BLaER1 (cell line): Measurements from ENCODE around the gene SGPL1.

ENCODE experiments used
- H3K27ac ChIP-seq: shearing (Covaris generic); formaldehyde crosslinking; 2 replicates; pipeline ENCODE4 v1.8.1; 2022
- H3K27me3 ChIP-seq: shearing (Covaris generic); formaldehyde crosslinking; 2 replicates; pipeline ENCODE4 v1.8.1; 2022
- H3K36me3 ChIP-seq: shearing (Covaris generic); formaldehyde crosslinking; 2 replicates; pipeline ENCODE4 v1.8.1; 2022
- H3K4me1 ChIP-seq: shearing (Covaris generic); formaldehyde crosslinking; 2 replicates; pipeline ENCODE4 v1.8.1; 2022
- H3K4me2 ChIP-seq: shearing (Covaris generic); formaldehyde crosslinking; 2 replicates; pipeline ENCODE4 v1.8.1; 2022
- H3K4me3 ChIP-seq: shearing (Covaris generic); formaldehyde crosslinking; 2 replicates; pipeline ENCODE4 v1.8.1; 2022
- H3K9ac ChIP-seq: shearing (Covaris generic); formaldehyde crosslinking; 2 replicates; pipeline ENCODE4 v1.8.1; 2022
- H3K9me3 ChIP-seq: shearing (Covaris generic); formaldehyde crosslinking; 2 replicates; pipeline ENCODE4 v1.8.1; 2022
- H4K20me1 ChIP-seq: shearing (Covaris generic); formaldehyde crosslinking; 2 replicates; pipeline ENCODE4 v1.8.1; 2022
- Cebpa-rat ChIP-seq: shearing (Covaris generic); IDR thresholded peaks from 2 replicates; pipeline ENCODE4 v1.8.1; 2022

The SGPL1 gene

GRCh38 chr10:70889291-70889690, 73.5 kb downstream of the SGPL1 start:
- peaks cover 37% of the 10 kb centered on the region for H3K4me1 ChIP-seq
- H3K9ac ChIP-seq, result no peak overlapping the region
- no peak for TF ChIP-seq Cebpa-rat
- peaks cover 15% of the 10 kb centered on the region for H3K36me3 ChIP-seq
- H4K20me1 ChIP-seq, result no peaks in the 10 kb centered on the region
- no peak overlapping the region for H3K27ac ChIP-seq
- no peaks in the 10 kb centered on the region for H3K27me3 ChIP-seq
- H3K4me2 ChIP-seq, result peak overlapping the region; percentile 89
- H3K4me3 ChIP-seq, result no peak overlapping the region
- H3K9me3 ChIP-seq, result no peaks in the 10 kb centered on the region

DNA sequence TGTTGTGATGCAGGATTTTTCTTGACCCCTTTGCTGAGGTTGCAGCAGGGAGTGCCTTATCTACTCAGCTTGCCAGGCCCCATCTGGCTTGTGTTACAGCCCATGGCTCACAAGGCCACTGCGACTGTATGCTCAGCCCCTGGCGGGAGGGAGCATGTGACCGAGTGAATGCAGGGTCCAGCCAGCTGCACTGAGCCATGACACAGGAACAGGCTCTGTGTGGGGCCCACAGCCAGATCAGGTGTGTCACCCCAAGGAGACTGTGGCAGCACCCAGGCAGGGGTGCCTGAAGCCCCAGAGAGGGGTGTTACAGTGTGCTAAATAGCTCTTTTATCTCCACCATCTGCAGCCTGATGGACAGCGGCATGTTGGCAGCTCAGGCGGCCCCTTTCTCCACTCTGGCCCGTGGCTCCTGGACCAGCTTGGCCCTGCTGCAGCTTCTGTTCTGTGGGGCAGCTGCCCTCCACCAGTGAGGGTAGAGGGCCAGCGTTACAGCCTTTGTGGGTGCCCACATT, 75.2 kb downstream of the SGPL1 start:
- no peaks in the 10 kb centered on the region for H4K20me1 ChIP-seq
- no peaks in the 10 kb centered on the region for H3K36me3 ChIP-seq
- no peak overlapping the region for H3K27ac ChIP-seq
- H3K4me2 ChIP-seq, result no peak overlapping the region
- H3K4me1 ChIP-seq, result peaks cover 25% of the 10 kb centered on the region
- H3K27me3 ChIP-seq, result no peaks in the 10 kb centered on the region
- H3K9ac ChIP-seq, result no peak overlapping the region
- no peak for TF ChIP-seq Cebpa-rat
- no peak overlapping the region for H3K4me3 ChIP-seq
- H3K9me3 ChIP-seq, result no peaks in the 10 kb centered on the region

- TF ChIP-seq Cebpa-rat, result no peak
- peaks cover 19% of the 10 kb centered on the region for H3K4me1 ChIP-seq
- no peaks in the 10 kb centered on the region for H4K20me1 ChIP-seq
- no peak overlapping the region for H3K27ac ChIP-seq
- no peak overlapping the region for H3K4me2 ChIP-seq
- H3K9ac ChIP-seq, result no peak overlapping the region
- no peak overlapping the region for H3K4me3 ChIP-seq
- H3K36me3 ChIP-seq, result no peaks in the 10 kb centered on the region
- no peaks in the 10 kb centered on the region for H3K9me3 ChIP-seq
- no peaks in the 10 kb centered on the region for H3K27me3 ChIP-seq
These were observed 75.9 kb downstream of the SGPL1 start for GRCh38 chr10:70891627-70892026.

DNA sequence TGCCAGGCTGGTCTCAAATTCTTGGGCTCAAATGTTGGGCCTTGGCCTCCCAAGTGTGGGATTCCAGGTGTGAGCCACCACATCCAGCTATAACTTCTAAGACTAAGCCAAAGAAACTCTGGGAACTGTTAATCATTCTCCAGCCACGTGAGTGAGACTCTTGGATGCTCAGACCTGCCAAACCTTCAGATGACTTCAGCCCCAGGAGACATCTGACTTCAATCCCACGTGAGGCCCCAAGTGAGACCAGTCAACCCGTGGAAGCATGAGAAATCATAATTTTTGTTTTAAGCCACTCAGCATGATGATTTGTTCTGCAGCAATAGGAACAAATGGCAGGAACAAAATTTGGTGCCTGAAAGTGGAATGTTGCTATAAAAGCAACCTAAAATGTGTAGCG, 76.9 kb downstream of the SGPL1 start:
- Histone ChIP-seq H3K4me2 (no peak overlapping the region), H3K4me3 (no peak overlapping the region), H4K20me1 (no peaks in the 10 kb centered on the region), H3K9me3 (no peaks in the 10 kb centered on the region), H3K9ac (no peak overlapping the region), H3K27me3 (no peaks in the 10 kb centered on the region), H3K27ac (no peak overlapping the region), H3K4me1 (peaks cover 9% of the 10 kb centered on the region), H3K36me3 (no peaks in the 10 kb centered on the region)
- no peak for TF ChIP-seq Cebpa-rat

DNA sequence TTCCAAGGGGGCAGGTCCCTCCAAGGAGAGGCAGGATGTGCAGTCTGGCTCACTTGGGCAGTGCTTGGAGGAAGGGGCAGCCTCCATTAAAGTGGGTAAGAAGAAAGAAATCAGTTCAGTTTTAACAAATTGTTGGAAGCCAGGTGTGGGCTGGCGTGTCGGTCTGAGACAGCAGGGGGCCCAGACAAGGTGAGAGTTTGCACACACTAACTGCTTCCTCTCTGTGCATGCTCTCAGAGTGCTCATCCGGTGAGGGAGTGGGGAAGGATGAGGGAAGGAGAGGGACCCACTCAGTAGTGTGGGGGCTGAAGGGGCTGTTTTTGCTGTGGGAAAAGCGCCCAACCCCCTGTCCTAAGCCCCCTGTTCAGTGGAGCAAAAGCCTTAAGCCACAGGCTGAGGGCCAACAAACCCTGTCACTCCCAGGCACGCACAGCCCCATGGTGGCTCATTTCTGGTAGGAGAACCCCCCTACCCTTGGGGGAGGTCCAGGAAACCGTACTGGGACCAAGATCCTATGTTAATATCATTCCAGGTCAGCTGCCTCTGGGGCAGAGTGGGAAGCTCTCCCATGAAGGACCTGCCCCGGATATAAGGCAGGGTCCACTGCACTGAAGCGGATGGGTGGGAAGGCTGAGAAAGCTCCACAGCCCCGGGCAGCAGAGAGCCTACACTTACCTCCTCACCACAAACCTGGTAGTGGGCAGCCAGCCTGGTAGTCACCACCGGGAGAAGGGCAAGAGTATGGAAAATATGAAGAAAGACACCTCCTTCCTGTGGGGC, 77.7 kb downstream of the SGPL1 start:
- Histone ChIP-seq H3K27ac (no peak overlapping the region), H3K9me3 (no peaks in the 10 kb centered on the region), H4K20me1 (no peaks in the 10 kb centered on the region), H3K4me3 (no peak overlapping the region), H3K36me3 (no peaks in the 10 kb centered on the region), H3K27me3 (no peaks in the 10 kb centered on the region), H3K4me2 (no peak overlapping the region), H3K9ac (no peak overlapping the region), H3K4me1 (peaks cover 9% of the 10 kb centered on the region)
- no peak for TF ChIP-seq Cebpa-rat

DNA sequence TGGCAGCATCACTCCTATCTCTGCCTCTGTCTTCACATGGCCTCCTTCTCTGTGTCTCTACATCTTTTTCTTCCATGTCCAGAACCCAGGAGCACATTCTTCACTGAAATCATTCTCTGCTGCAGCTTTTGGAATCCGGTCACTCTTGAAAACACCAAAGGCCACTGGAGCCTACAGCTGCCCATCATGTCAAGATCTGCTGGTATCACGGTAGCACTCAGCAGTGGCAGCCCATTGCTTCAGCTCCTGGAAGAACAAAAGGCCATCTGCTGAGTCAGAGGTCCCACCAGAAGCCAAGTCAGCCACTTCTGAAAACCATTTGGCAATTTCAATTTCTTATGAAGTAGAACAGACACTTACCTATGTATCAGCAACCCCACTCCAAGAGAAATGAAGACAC, 78.7 kb downstream of the SGPL1 start:
- H3K9me3 ChIP-seq, result no peaks in the 10 kb centered on the region
- H3K27ac ChIP-seq, result no peak overlapping the region
- H3K36me3 ChIP-seq, result no peaks in the 10 kb centered on the region

DNA sequence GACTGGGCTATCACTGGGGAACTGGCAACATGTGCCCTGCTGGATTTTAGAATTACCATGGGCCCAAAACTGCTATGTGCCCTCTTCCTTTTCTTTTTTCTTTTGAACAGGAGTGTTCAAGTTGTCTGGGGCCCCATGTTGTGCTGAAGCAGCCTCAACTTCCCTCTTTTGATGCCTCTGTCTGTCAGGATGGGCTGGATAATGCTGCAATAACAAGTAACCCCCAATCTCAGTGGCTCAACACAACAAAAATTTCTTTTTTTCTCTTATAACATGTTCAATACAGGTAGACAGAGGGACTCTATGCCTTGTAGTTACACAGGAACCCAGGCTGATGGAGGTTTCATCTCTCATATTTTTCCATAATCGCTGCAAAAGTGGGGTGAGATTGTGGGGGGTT, 80.8 kb downstream of the SGPL1 start:
- no peaks in the 10 kb centered on the region for H3K4me1 ChIP-seq
- TF ChIP-seq Cebpa-rat, result no peak
- H3K9ac ChIP-seq, result no peak overlapping the region
- H3K9me3 ChIP-seq, result no peaks in the 10 kb centered on the region
- no peaks in the 10 kb centered on the region for H4K20me1 ChIP-seq
- H3K36me3 ChIP-seq, result no peaks in the 10 kb centered on the region
- H3K27me3 ChIP-seq, result no peaks in the 10 kb centered on the region
- H3K27ac ChIP-seq, result no peak overlapping the region
- no peak overlapping the region for H3K4me2 ChIP-seq
- no peak overlapping the region for H3K4me3 ChIP-seq

More for the DNA sequence above, 78.7 kb downstream of the SGPL1 start:
- no peaks in the 10 kb centered on the region for H3K4me1 ChIP-seq
- H3K9ac ChIP-seq, result no peak overlapping the region
- H3K27me3 ChIP-seq, result no peaks in the 10 kb centered on the region
- no peak overlapping the region for H3K4me3 ChIP-seq
- no peaks in the 10 kb centered on the region for H4K20me1 ChIP-seq
- no peak for TF ChIP-seq Cebpa-rat
- H3K4me2 ChIP-seq, result no peak overlapping the region

DNA sequence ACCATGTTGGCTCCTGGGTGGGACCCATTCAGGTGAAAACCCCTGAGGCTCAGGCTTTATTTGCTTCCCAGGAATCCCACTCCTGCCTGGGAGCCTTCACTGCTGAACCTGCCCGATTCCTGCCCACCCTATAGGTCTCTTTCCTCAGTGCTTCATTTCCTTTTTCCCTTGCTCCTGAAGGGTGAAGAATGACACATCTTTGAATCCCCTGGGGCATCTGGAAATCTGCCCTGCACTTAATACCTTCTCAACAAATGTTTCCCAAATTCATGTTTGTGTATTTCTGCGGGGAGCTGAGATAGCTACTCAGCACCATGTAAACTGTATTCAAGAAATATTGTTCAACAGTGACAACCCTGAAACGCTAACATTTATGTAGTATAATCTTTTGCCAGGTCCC, 82.9 kb downstream of the SGPL1 start:
- Histone ChIP-seq H3K9me3 (no peaks in the 10 kb centered on the region), H3K27ac (no peak overlapping the region)

GRCh38 chr10:70899096-70899495, 83.3 kb downstream of the SGPL1 start:
- Histone ChIP-seq H3K27me3 (no peaks in the 10 kb centered on the region), H3K4me3 (no peak overlapping the region), H3K36me3 (no peaks in the 10 kb centered on the region), H3K9me3 (no peaks in the 10 kb centered on the region), H3K27ac (no peak overlapping the region), H4K20me1 (no peaks in the 10 kb centered on the region), H3K9ac (no peak overlapping the region), H3K4me1 (peaks cover 11% of the 10 kb centered on the region), H3K4me2 (no peak overlapping the region)
- TF ChIP-seq Cebpa-rat, result no peak

More for the DNA sequence above, 82.9 kb downstream of the SGPL1 start:
- Histone ChIP-seq H3K27me3 (no peaks in the 10 kb centered on the region), H3K4me3 (no peak overlapping the region), H3K36me3 (no peaks in the 10 kb centered on the region), H3K9ac (no peak overlapping the region), H3K4me1 (peaks cover 11% of the 10 kb centered on the region), H4K20me1 (no peaks in the 10 kb centered on the region), H3K4me2 (no peak overlapping the region)
- no peak for TF ChIP-seq Cebpa-rat

DNA sequence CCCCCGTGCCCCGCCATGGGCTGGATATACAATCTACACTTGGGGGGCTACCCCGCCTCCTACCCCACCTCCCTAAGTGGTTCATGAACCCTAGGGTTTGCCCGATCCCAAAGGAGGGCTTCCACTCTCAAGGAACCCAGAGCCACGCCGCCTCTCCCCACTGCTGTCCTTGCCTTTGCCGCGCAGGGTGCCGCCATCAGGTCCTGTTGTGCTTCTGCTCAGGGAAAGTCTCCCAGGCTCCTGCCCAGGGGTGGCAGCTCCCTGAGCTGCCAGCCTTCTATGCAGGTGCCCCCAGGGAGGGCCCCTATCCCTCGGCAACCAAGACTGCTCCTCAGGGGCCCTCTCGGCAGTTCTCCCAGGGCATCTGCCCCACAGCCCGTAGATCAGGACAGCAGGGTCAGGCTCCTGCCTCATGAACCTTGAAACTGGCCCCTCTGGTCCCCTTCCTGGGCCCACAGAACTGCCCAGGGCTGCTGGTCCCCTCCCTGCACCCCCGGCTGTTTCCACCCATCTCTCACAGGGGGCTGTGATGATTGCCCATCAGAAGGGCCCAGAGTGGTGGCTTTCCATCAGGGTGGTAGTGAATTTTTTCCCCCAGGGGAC, 85.6 kb downstream of the SGPL1 start:
- Histone ChIP-seq H3K9me3 (no peaks in the 10 kb centered on the region), H3K4me3 (no peak overlapping the region), H3K4me1 (peaks cover 12% of the 10 kb centered on the region), H3K4me2 (no peak overlapping the region), H3K27me3 (no peaks in the 10 kb centered on the region), H3K36me3 (no peaks in the 10 kb centered on the region), H4K20me1 (no peaks in the 10 kb centered on the region), H3K27ac (no peak overlapping the region), H3K9ac (no peak overlapping the region)
- TF ChIP-seq Cebpa-rat, result no peak
